Erythroblast (primary cell): ENCODE measurements around the gene DOCK4.

ENCODE experiments used
- DNase-seq, 2 experiments: peaks; one replicate each; lab custom pipeline; 2025; lab: John Stamatoyannopoulos, UW
- GATA1 ChIP-seq: IDR thresholded peaks from 2 replicates; pipeline ENCODE4 v1.6.1; 2011; ENCODE audit warnings: low read depth, mild to moderate bottlenecking, control low read depth, low read length, moderate library complexity
- POLR2A ChIP-seq: IDR thresholded peaks from 2 replicates; pipeline ENCODE4 v1.6.1; 2011; ENCODE audit warnings: mild to moderate bottlenecking, low read length

DOCK4 gene

GRCh38 chr7:112152186-112152585 is 54.0 kb downstream of the DOCK4 start:
- TF ChIP-seq GATA1 = no peak
- no peak for TF ChIP-seq POLR2A

GRCh38 chr7:112150823-112151641 is 55.2 kb downstream of the DOCK4 start:
- DNase-seq = no peak
- no peak for TF ChIP-seq GATA1
- TF ChIP-seq POLR2A = no peak

More at GRCh38 chr7:112152186-112152585, 54.0 kb downstream of the DOCK4 start:
- no peak for DNase-seq

- DNase-seq = no peak
- TF ChIP-seq POLR2A (no peak), GATA1 (no peak)
These were observed 56.5 kb downstream of the DOCK4 start for GRCh38 chr7:112149734-112150133.

GRCh38 chr7:112147793-112148361 is 58.3 kb downstream of the DOCK4 start:
- DNase-seq = no peak
- TF ChIP-seq GATA1 = no peak
- TF ChIP-seq POLR2A = no peak

GRCh38 chr7:112145206-112145605 is 61.0 kb downstream of the DOCK4 start:
- DNase-seq = no peak
- no peak for TF ChIP-seq GATA1
- TF ChIP-seq POLR2A = no peak

- DNase-seq = no peak
- no peak for TF ChIP-seq POLR2A
- no peak for TF ChIP-seq GATA1
These were observed 61.7 kb downstream of the DOCK4 start for GRCh38 chr7:112144284-112145059.

GRCh38 chr7:112143582-112143981 is 62.6 kb downstream of the DOCK4 start:
- TF ChIP-seq POLR2A (no peak), GATA1 (no peak)
- no peak for DNase-seq

GRCh38 chr7:112143136-112143535 is 63.1 kb downstream of the DOCK4 start:
- DNase-seq = no peak
- no peak for TF ChIP-seq POLR2A
- TF ChIP-seq GATA1 = no peak

GRCh38 chr7:112140600-112140999 is 65.6 kb downstream of the DOCK4 start:
- DNase-seq = no peak
- TF ChIP-seq POLR2A (no peak), GATA1 (no peak)

- TF ChIP-seq POLR2A = no peak
- DNase-seq = no peak
These were observed 67.3 kb downstream of the DOCK4 start for GRCh38 chr7:112138938-112139337.

- no peak for TF ChIP-seq POLR2A
- no peak for TF ChIP-seq GATA1
- DNase-seq = no peak
These were observed 67.8 kb downstream of the DOCK4 start for GRCh38 chr7:112138325-112138852.

- no peak for TF ChIP-seq POLR2A
- no peak for TF ChIP-seq GATA1
These were observed 68.8 kb downstream of the DOCK4 start for GRCh38 chr7:112137141-112138101.

More at GRCh38 chr7:112137141-112138101, 68.8 kb downstream of the DOCK4 start:
- no peak for DNase-seq
